B cell (primary cell): ENCODE measurements around the gene ARHGEF7. TPM values are rescaled to one million over a fixed set of nuclear protein-coding genes. Genes with fewer than 3 reads are reported as not detected.

Source experiments
- ATAC-seq: fragments of 200-7000 bp; cut with Tn5 transposase; one replicate; pipeline ENCODE4 v1.10.0; 2021; ENCODE audit warnings: low read depth, mild to moderate bottlenecking, moderate number of reproducible peaks, moderate library complexity
- CTCF ChIA-PET: fragments of 350-600 bp; sonication (Branson Sonifier 250); formaldehyde crosslinking; loops from one replicate; lab custom pipeline; 2021; ENCODE audit warnings: antibody characterized with exemption, inconsistent platforms; lab: Charles Lee
- POLR2A ChIA-PET: fragments of 350-600 bp; sonication (Branson Sonifier 250); formaldehyde crosslinking; loops from one replicate; lab custom pipeline; 2021; ENCODE audit warnings: antibody characterized with exemption; lab: Charles Lee
- DNase-seq: peaks from one replicate; pipeline ENCODE4 v3.0.0; 2013
- H2AFZ ChIP-seq: 2 replicates; pipeline ENCODE4 v1.6.1; 2012; ENCODE audit warnings: mild to moderate bottlenecking, low read depth, low read length; ENCODE audit not compliant: insufficient read depth, poor library complexity, severe bottlenecking
- H3K27ac ChIP-seq, 2 donors: 1 replicate in 1 of 2; 2 replicates in 1 of 2; pipeline ENCODE4 v1.5.1; 2012 to 2013; ENCODE audit warnings: low read length in 2 of 2, mild to moderate bottlenecking in 2 of 2, moderate library complexity in 1 of 2
- H3K27me3 ChIP-seq, 4 experiments: fragments of 200-600 bp in 1 of 4; sonication (generic) in 1 of 4; replicated peaks in 1 of 4; 1 replicate in 2 of 4; 2 replicates in 2 of 4; pipeline versions ENCODE4 v1.6.1 to v1.7.0; 2013 to 2016; ENCODE audit warnings: low read length in 3 of 4, mild to moderate bottlenecking in 2 of 4, mixed read lengths in 1 of 4, moderate library complexity in 1 of 4; ENCODE audit not compliant: insufficient read depth in 4 of 4, control insufficient read depth in 3 of 4; ENCODE audit errors: control extremely low read depth in 1 of 4
- H3K36me3 ChIP-seq, 2 experiments: replicated peaks in 1 of 2; 1 replicate in 1 of 2; 2 replicates in 1 of 2; pipeline versions ENCODE4 v1.6.1 to v1.7.1; 2013; ENCODE audit warnings: low read length in 1 of 2; ENCODE audit not compliant: insufficient read depth in 2 of 2, control insufficient read depth in 1 of 2; ENCODE audit errors: control extremely low read depth in 1 of 2, extremely low read depth in 1 of 2
- H3K4me1 ChIP-seq, 2 donors: fragments of 200-600 bp in 1 of 2; sonication (generic) in 1 of 2; 1 replicate in 1 of 2; 2 replicates in 1 of 2; pipeline versions ENCODE4 v1.5.1 to v1.6.1; 2013 to 2017; ENCODE audit warnings: low read length in 2 of 2; ENCODE audit not compliant: control insufficient read depth in 2 of 2, insufficient read depth in 2 of 2
- H3K4me2 ChIP-seq: replicated peaks from 2 replicates; pipeline ENCODE3; 2012; ENCODE audit warnings: mild to moderate bottlenecking, low read depth, low read length; ENCODE audit not compliant: poor library complexity, severe bottlenecking
- H3K4me3 ChIP-seq, 5 experiments: fragments of 200-600 bp in 1 of 5; sonication (generic) in 1 of 5; 1 replicate in 3 of 5; 2 replicates in 2 of 5; pipeline versions ENCODE4 v1.5.1 to v1.7.0; 2011 to 2016; ENCODE audit warnings: low read length in 4 of 5, mild to moderate bottlenecking in 4 of 5, low read depth in 2 of 5, control low read depth in 1 of 5, moderate library complexity in 1 of 5; ENCODE audit not compliant: insufficient read depth in 1 of 5; ENCODE audit errors: control extremely low read depth in 1 of 5, extremely low read depth in 1 of 5
- H3K79me2 ChIP-seq: fragments of 200-600 bp; sonication (generic); one replicate; pipeline ENCODE4 v1.6.0; 2016; ENCODE audit warnings: low read length; ENCODE audit not compliant: control insufficient read depth, insufficient read depth
- H3K9ac ChIP-seq: fragments of 200-600 bp; sonication (generic); 2 replicates; pipeline ENCODE4 v1.6.1; 2017; ENCODE audit warnings: mild to moderate bottlenecking, low read length, moderate library complexity
- H3K9me3 ChIP-seq, 3 donors: one replicate each; pipeline versions ENCODE4 v1.6.1 to v1.7.1; 2013; ENCODE audit warnings: low read length in 2 of 3; ENCODE audit not compliant: control insufficient read depth in 2 of 3, insufficient read depth in 1 of 3; ENCODE audit errors: control extremely low read depth in 1 of 3
- H4K20me1 ChIP-seq: 2 replicates; pipeline ENCODE4 v1.6.0; 2012; ENCODE audit warnings: mild to moderate bottlenecking, low read length; ENCODE audit not compliant: insufficient read depth, control insufficient read depth, poor library complexity, severe bottlenecking
- H3K27ac Mint-ChIP-seq: one replicate; pipeline ENCODE4 v1.8.0; 2021; ENCODE audit warnings: mixed read lengths
- H3K27me3 Mint-ChIP-seq: one replicate; pipeline ENCODE4 v1.8.0; 2021; ENCODE audit warnings: mixed read lengths
- H3K4me1 Mint-ChIP-seq: one replicate; pipeline ENCODE4 v1.8.0; 2021; ENCODE audit warnings: mixed read lengths
- H3K4me3 Mint-ChIP-seq: one replicate; pipeline ENCODE4 v1.8.0; 2021; ENCODE audit warnings: mixed read lengths
- H3K9me3 Mint-ChIP-seq: one replicate; pipeline ENCODE4 v1.8.0; 2022; ENCODE audit warnings: mixed read lengths; ENCODE audit not compliant: insufficient read depth
- CTCF ChIP-seq: fragments of 200-600 bp; IDR thresholded peaks from one replicate; pipeline ENCODE4 v1.8.0; 2022; ENCODE audit warnings: antibody characterized with exemption, mild to moderate bottlenecking
- EZH2 ChIP-seq: IDR thresholded peaks from 2 replicates; pipeline ENCODE4 v1.6.1; 2012; ENCODE audit warnings: borderline replicate concordance, low read depth, mild to moderate bottlenecking, moderate library complexity, low read length; ENCODE audit not compliant: insufficient read depth, poor library complexity, severe bottlenecking
- WGBS: methylation state at CpG from one replicate; pipeline ENCODE4 v1.1.5; 2013; ENCODE audit warnings: missing lambda C conversion rate; ENCODE audit not compliant: insufficient coverage; 5-methylcytosine and 5-hydroxymethylcytosine counted together
- intact Hi-C: fragments of 100-400 bp; cut with micrococcal nuclease; formaldehyde crosslinking; loops from one replicate; pipeline ENCODE4 v1.10.0; 2022
- polyA plus RNA-seq: library from polyadenylated mRNA; depleted of rRNA; stranded (reverse); fragments of >200 nt; gene quantifications from 2 replicates; pipeline ENCODE4 v1.2.3, GENCODE V29; 2012
- total RNA-seq, 2 donors: library from RNA; stranded (reverse); fragments of 120-200 nt in 1 of 2; gene quantifications; 1 replicate in 1 of 2; 2 replicates in 1 of 2; pipeline versions ENCODE4 v1.2.3 to v1.2.4, GENCODE V29; 2013 to 2022

ARHGEF7 gene
- total and polyA plus RNA-seq, 2 donors (not counting 1 experiment from before 2014, with no cell fraction given): 62.3 to 125 TPM

- Histone ChIP-seq H2AFZ (no peak overlapping the region), H3K4me1 (no peaks in the 10 kb centered on the region), H3K79me2 (no peaks in the 10 kb centered on the region), H3K9ac (no peak overlapping the region), H4K20me1 (no peaks in the 10 kb centered on the region), H3K4me3 (no peak overlapping the region), H3K36me3 (peaks cover 8 to 73% of the 10 kb centered on the region in 2 experiments), H3K4me2 (no peak overlapping the region), H3K27ac (no peak overlapping the region), H3K27me3 (no peaks in the 10 kb centered on the region), H3K9me3 (no peaks in the 10 kb centered on the region)
- TF ChIP-seq CTCF (no peak), EZH2 (no peak)
- WGBS: 100% methylated on average over 2 of the region's 6 CpGs
- ATAC-seq: no peak
- ChIA-PET POLR2A (no interaction called here), CTCF (interaction anchor here (0.5 kb wide), 1 partner anchor 230 kb away, joined by 3 read pairs; no protein-coding TSS in a partner anchor)
- Mint-ChIP-seq H3K9me3 (no peaks in the 10 kb centered on the region), H3K27ac (no peak overlapping the region), H3K4me1 (no peaks in the 10 kb centered on the region), H3K4me3 (no peak overlapping the region), H3K27me3 (no peaks in the 10 kb centered on the region)
- DNase-seq: no peak
- intact Hi-C loops: no loop called here
These were observed 181.3 kb downstream of the ARHGEF7 start for GRCh38 chr13:111296417-111296816.

- no peak overlapping the region for H3K27ac Mint-ChIP-seq
- DNase-seq (no peak), ATAC-seq (no peak)
- Histone ChIP-seq H3K79me2 (no peaks in the 10 kb centered on the region), H3K4me2 (no peak overlapping the region), H3K36me3 (peaks cover 9 to 69% of the 10 kb centered on the region in 2 experiments), H3K27me3 (no peaks in the 10 kb centered on the region), H4K20me1 (no peaks in the 10 kb centered on the region), H2AFZ (no peak overlapping the region), H3K9me3 (no peaks in the 10 kb centered on the region), H3K9ac (no peak overlapping the region), H3K4me1 (no peaks in the 10 kb centered on the region), H3K4me3 (no peak overlapping the region), H3K27ac (no peak overlapping the region)
- intact Hi-C loops: no loop called here
- 99% methylated on average over 13 of the region's 13 CpGs for WGBS
- CTCF ChIA-PET: no interaction called here
- no peak for TF ChIP-seq EZH2
- no peak for TF ChIP-seq CTCF
- no peaks in the 10 kb centered on the region for H3K27me3 Mint-ChIP-seq
- peaks cover under 1% of the 10 kb centered on the region for H3K4me1 Mint-ChIP-seq
- POLR2A ChIA-PET: no interaction called here
- H3K4me3 Mint-ChIP-seq: no peak overlapping the region
- H3K9me3 Mint-ChIP-seq: no peaks in the 10 kb centered on the region
These were observed 183.3 kb downstream of the ARHGEF7 start for GRCh38 chr13:111298214-111298975.
